ENCODE results near the gene BNC2.

The BNC2 gene

DNA sequence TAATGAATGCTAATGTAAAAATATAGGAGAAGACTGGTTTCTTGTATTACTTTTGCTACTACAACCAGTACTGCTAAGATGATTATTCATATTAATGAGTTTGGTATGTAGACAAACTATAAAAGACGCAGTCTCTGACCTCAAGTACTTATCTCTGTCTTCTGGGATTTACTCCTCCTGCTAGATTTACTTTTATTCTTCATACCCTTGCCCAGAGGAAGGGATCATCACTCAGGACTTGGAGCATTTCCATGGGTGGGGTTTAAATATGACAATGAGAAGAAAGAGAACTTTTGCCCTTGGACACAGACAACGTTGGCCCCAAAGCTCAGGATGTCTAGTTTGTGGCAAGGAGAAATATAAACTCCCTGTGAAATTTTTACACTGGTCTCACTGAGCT, 126.1 kb downstream of the BNC2 start:
- H3K4me1 Mint-ChIP-seq, result peaks cover 30% of the 10 kb centered on the region
- no peaks in the 10 kb centered on the region for H3K36me3 Mint-ChIP-seq (ENCODE audit: low read depth)
- H3K4me3 Mint-ChIP-seq, result peak overlapping the region in 1 of 3 experiments; percentile 29
- no peaks in the 10 kb centered on the region for H3K27me3 Mint-ChIP-seq (ENCODE audit: low read depth)
- TF ChIP-seq CTCF (IDR thresholded peaks at IDR 0.05; ENCODE audit: unreplicated experiment in 3 of 3), result no peak
- H3K9me3 Mint-ChIP-seq, result no peaks in the 10 kb centered on the region
- H3K27ac Mint-ChIP-seq, result peak overlapping the region; percentile 72 to 93 (median 83)

- no peak overlapping the region for H3K4me3 Mint-ChIP-seq
Measured at GRCh38 chr9:16743375-16743774, 127.1 kb downstream of the BNC2 start.

DNA sequence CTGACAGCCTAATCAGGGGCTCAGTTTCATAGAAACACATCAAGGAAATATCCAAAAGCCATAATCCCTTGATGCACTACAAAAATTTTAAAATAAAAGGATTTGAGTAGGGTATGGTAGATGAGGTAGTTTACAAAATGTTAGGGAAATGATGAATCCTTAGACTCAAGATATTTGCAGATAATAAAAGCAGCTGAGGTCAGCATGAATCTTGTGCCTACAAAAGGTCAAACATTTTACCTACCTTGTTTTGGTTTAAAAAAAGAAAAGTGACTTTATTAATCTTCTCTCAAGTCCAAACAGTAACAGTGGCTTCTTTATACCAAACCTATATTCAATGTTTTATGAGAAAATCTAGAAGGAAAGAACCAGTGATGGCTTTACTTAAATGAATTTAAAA, 135.5 kb downstream of the BNC2 start:
- TF ChIP-seq CTCF (IDR thresholded peaks at IDR 0.05; ENCODE audit: unreplicated experiment in 3 of 3), result no peak
- H3K27me3 Mint-ChIP-seq (ENCODE audit: low read depth), result no peaks in the 10 kb centered on the region
- H3K27ac Mint-ChIP-seq, result no peak overlapping the region
- H3K4me3 Mint-ChIP-seq, result no peak overlapping the region
- H3K9me3 Mint-ChIP-seq, result no peaks in the 10 kb centered on the region
- peaks cover 8% of the 10 kb centered on the region for H3K4me1 Mint-ChIP-seq
- H3K36me3 Mint-ChIP-seq (ENCODE audit: low read depth), result peaks cover 13% of the 10 kb centered on the region

More at GRCh38 chr9:16743375-16743774, 127.1 kb downstream of the BNC2 start:
- Mint-ChIP-seq H3K27me3 (ENCODE audit: low read depth) (no peaks in the 10 kb centered on the region), H3K4me1 (peaks cover 25% of the 10 kb centered on the region), H3K36me3 (ENCODE audit: low read depth) (no peaks in the 10 kb centered on the region), H3K27ac (no peak overlapping the region), H3K9me3 (no peaks in the 10 kb centered on the region)
- TF ChIP-seq CTCF (IDR thresholded peaks at IDR 0.05; ENCODE audit: unreplicated experiment in 3 of 3), result no peak

DNA sequence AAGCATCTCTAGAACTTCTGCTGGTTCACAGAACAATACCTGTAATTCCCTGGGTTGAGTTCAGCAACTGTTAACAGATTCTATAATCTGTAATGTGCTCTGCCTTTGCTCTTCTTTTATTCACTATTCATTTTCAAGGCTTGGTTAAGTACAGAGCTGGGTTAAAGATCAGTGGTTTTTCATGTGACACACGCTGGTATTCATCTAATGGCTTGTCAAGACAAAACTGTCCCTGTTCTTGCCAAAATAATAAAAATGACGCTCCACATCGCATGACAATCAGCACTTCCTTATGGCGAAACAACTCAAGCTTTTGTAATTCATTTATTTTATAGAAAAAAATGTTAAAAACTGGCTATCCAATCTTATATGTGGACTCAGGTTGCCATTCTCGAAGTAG, 137.9 kb downstream of the BNC2 start:
- Mint-ChIP-seq H3K27me3 (ENCODE audit: low read depth) (no peaks in the 10 kb centered on the region), H3K9me3 (no peaks in the 10 kb centered on the region), H3K27ac (peak overlapping the region; percentile 30 to 43 (median 38)), H3K36me3 (ENCODE audit: low read depth) (peaks cover 10% of the 10 kb centered on the region), H3K4me1 (peaks cover 29% of the 10 kb centered on the region), H3K4me3 (no peak overlapping the region)
- no peak for TF ChIP-seq CTCF (IDR thresholded peaks at IDR 0.05; ENCODE audit: unreplicated experiment in 3 of 3)

GRCh38 chr9:16730162-16730561, 140.3 kb downstream of the BNC2 start:
- no peak for TF ChIP-seq CTCF (IDR thresholded peaks at IDR 0.05; ENCODE audit: unreplicated experiment in 3 of 3)
- H3K9me3 Mint-ChIP-seq, result no peaks in the 10 kb centered on the region
- H3K4me3 Mint-ChIP-seq, result peak overlapping the region; percentile 59 to 78 (median 61)
- H3K36me3 Mint-ChIP-seq (ENCODE audit: low read depth), result peaks cover 9% of the 10 kb centered on the region
- H3K27me3 Mint-ChIP-seq (ENCODE audit: low read depth), result no peaks in the 10 kb centered on the region
- peak overlapping the region; percentile 63 to 96 (median 80) for H3K27ac Mint-ChIP-seq
- H3K4me1 Mint-ChIP-seq, result peaks cover 44% of the 10 kb centered on the region

GRCh38 chr9:16729651-16730050, 140.8 kb downstream of the BNC2 start:
- no peak for TF ChIP-seq CTCF (IDR thresholded peaks at IDR 0.05; ENCODE audit: unreplicated experiment in 3 of 3)
- Mint-ChIP-seq H3K27ac (peak overlapping the region; percentile 63 to 96 (median 80)), H3K27me3 (ENCODE audit: low read depth) (no peaks in the 10 kb centered on the region), H3K4me1 (peaks cover 48% of the 10 kb centered on the region), H3K4me3 (peak overlapping the region; percentile 59 to 78 (median 61)), H3K9me3 (no peaks in the 10 kb centered on the region), H3K36me3 (ENCODE audit: low read depth) (peaks cover 8% of the 10 kb centered on the region)
